Right kidney (tissue), 1 donor: ENCODE data around the gene LIPT1.
"Not testable (repeated sequence)": the region's sequence is repeated elsewhere in the genome, so short reads cannot be mapped to it uniquely, and the experiment has no call there.

Experiments used
- DNase-seq: peaks from one replicate; pipeline ENCODE4 v3.0.0-alpha.2; 2016

LIPT1 gene

GRCh38 chr2:99171377-99172140 is 16.8 kb downstream of the LIPT1 start:
- no peak for DNase-seq

DNA sequence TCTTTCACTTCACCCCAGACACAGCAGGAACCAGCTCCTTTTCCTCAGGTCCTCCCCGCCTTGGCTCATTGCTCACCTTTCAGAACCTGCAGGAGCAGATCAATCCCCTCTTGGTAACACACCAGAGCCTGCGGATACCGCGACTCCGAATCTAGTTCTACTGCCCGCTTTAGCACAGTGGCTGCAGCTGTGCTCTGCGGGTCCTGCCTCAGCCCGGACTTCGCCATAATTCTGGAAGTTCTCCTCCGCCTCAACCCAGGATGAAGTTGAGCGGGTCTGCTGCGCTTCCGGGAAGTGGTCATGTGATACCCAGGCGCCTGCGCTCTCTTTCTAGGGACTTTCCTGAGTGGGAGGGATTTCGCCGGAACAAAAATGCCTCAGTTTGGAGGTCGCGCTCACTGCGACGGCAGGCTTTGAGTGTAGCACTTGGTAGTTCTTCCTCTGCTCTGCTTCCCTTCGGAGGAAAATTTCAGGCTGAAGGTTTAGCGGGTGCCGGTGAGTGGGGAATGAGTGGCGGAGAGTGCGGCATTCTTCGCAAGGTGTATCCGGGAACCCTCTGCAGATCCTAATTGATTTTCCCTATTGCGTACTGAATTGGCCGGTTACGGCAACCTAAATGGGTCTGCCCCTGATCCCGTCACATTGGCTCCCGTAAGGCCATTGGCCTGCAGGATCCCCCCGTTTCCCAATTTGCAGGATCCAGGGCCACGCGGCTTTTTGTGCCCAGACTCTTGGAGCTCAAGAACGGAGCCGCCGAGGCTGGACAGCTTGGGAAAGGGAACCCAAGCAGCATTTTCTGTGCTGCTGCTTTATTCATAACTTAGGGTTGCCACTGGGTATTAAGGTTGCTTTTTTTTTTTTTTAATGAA is 26.2 kb downstream of the LIPT1 start, which contains the start of the genes MITD1 and MRPL30:
MITD1 (minus strand) TSS at position 304 of the 869 bp plus-strand sequence; CDS start at position 227, 77 bp downstream.
MRPL30 (plus strand) TSS at position 430 of the 869 bp plus-strand sequence. CDS start 5,020 bp downstream, outside the sequence.
- peak; percentile 88 for DNase-seq

- no peak for DNase-seq
Measured at GRCh38 chr2:99181624-99182000, 26.8 kb downstream of the LIPT1 start.

DNA sequence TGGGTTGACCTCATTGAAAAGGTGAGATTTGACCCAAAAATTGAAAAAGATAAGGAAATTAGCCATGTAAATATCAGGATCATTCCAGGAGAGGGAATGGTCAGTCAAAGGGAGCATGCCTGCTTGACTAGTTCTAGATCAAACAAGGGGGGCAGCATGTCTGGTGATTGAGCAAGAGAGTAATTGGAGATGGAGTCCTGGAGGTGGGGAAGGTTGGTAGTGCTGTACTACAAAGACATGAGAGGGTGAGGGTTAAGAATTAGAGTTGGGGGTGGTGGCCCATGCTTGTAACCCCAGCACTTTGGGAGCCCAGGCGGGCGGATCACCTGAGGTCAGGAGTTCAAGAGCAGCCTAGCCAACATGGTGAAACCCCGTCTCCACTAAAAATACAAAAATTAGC is 28.3 kb downstream of the LIPT1 start:
- DNase-seq, result no peak

GRCh38 chr2:99184811-99185210 is 30.0 kb downstream of the LIPT1 start:
- no peak for DNase-seq

- DNase-seq, result no peak
Measured at GRCh38 chr2:99187011-99187410, 32.2 kb downstream of the LIPT1 start.

DNA sequence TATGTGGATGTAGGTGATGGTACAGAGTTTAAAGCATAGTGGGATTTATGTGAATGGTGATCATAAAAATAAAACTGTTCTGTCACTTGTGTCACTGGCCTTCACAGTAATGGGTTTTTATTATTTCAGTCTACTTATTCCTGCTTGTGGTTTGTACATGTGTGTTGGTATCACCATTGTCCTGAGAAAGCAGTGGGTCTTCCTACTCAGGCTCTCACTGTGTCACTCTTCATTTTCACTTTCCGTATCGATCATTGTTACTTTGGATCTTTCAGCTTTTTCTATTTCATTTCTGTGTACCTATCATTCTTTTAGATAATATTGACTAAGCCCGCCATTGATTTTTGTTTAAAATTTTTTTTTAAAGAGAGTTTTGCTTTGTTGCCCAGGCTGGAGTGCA is 33.6 kb downstream of the LIPT1 start:
- DNase-seq, result no peak

DNA sequence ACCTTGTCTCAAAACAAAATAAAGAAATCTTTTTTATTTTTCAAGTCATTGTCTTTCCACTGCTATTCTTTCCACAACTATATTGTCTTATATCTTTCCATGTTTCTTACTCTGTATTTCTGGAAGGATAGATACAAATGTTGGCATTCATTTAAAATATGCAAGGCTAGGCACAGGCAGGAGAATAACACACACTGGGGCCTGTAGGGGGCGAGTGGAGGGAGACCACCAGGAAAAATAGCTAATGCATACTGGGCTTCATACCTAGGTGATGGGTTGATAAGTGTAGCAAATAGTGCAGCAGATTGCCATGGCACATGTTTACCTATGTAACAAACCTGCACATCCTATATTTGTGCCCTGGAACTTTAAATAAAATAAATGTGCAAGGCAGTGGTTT is 35.8 kb downstream of the LIPT1 start:
- no peak for DNase-seq

DNA sequence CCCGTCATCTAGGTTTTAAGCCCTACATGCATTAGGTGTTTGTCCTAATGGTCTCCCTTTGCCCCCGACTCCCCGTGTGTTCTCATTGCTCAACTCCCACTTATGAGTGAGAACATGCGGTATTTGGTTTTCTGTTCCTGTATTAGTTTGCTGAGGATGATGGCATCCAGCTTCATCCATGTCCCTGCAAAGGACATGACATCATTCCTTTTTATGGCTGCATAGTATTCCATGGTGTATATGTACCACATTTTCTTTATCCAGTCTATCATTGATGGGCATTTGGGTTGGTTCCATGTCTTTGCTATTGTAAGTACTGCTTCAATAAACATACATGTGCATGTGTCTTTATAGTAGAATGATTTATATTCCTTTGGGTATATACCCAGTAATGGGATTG is 37.6 kb downstream of the LIPT1 start:
- not testable (repeated sequence) for DNase-seq

DNA sequence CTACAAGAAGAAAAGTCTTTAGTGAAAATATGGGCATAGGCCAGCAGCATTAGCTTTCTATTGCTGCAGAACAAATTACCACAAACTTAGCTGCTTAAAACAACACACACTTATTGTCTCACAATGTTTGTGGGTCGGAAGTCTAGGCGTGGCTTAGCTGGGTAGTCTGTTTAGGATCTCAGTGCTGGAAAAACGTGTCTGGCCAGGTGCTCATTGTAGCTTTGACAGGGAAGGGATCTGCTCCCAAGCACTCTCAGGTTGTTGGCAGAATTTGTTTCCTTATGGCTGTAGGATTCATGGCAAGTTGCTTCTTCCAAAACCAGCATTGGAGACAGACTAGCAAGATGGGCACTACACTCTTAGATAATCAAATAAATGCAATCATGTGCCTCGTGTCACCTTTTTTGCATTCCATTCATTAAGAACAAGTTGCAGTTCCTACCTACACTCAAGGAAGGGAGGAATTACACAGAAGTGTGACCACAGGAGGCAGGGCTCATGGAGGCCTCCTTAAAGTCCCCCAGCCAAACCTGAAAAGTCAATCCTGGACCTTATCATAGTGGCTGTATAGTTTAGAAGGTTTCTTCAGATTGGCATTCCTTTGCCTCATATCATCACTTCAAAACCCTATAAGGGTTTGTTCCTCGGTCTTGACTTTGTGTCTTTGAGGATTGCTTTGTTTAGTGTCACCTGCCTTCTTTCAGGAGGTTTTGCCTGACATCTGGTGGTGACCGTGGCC is 43.5 kb downstream of the LIPT1 start:
- DNase-seq, result no peak

DNA sequence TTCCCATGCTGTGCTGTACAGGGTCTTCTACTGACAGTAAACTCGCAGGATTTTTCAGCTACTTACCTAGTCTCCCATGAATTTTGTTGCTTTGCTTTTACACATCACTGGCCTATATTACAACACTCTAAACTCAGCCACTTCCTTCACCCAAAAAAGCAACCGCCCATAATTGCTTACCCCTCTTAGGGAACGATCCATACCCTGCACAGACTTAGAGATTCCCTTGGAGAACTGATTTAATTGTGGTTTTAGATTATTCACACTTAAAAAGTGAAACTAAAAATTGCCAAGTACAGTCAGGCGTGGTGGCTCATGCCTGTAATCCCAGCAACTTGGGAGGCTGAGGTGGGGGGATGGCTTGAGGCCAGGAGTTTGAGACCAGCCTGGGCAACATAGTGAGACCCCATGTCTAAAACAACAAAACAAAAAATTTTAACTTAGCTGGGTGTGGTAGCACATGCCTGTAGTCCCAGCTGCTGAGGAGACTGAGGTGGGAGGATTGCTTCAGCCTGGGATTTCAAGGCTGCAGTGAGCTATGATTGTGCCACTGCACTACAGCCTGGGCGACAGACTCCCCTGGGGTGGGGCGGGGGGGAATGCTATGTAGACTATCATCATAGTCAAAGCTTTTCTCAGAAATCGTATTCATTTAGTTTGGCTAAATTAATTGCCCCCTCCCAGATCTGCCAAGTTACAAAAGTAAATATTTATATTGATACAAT is 45.5 kb downstream of the LIPT1 start:
- DNase-seq, result no peak

GRCh38 chr2:99201959-99202678 is 47.4 kb downstream of the LIPT1 start:
- no peak for DNase-seq

GRCh38 chr2:99205491-99205890 is 50.7 kb downstream of the LIPT1 start:
- no peak for DNase-seq
